ENCODE data around the gene ATP13A5. TPM values are rescaled to one million over a fixed set of nuclear protein-coding genes. Genes with fewer than 3 reads are reported as not detected.

ATP13A5 gene
- total RNA-seq, 1 donor: not detected

- TF ChIP-seq CTCF (IDR thresholded peaks at IDR 0.05; ENCODE audit: insufficient read depth, low read depth, low read length): no peak
- H3K4me3 ChIP-seq (ENCODE audit: low read depth, low read length): no peak overlapping the region
- DNase-seq (ENCODE audit: low read depth): no peak
Measured at GRCh38 chr3:193335031-193335430, 43.5 kb downstream of the ATP13A5 start.

- DNase-seq (ENCODE audit: low read depth): no peak
- H3K4me3 ChIP-seq (ENCODE audit: low read depth, low read length): no peak overlapping the region
- no peak for TF ChIP-seq CTCF (IDR thresholded peaks at IDR 0.05; ENCODE audit: insufficient read depth, low read depth, low read length)
Measured at GRCh38 chr3:193333229-193333628, 45.3 kb downstream of the ATP13A5 start.

GRCh38 chr3:193330555-193331204, 47.9 kb downstream of the ATP13A5 start:
- DNase-seq (ENCODE audit: low read depth): no peak
- TF ChIP-seq CTCF (IDR thresholded peaks at IDR 0.05; ENCODE audit: insufficient read depth, low read depth, low read length): no peak
- no peak overlapping the region for H3K4me3 ChIP-seq (ENCODE audit: low read depth, low read length)

- H3K4me3 ChIP-seq (ENCODE audit: low read depth, low read length): no peak overlapping the region
- DNase-seq (ENCODE audit: low read depth): no peak
- TF ChIP-seq CTCF (IDR thresholded peaks at IDR 0.05; ENCODE audit: insufficient read depth, low read depth, low read length): no peak
Measured at GRCh38 chr3:193317682-193318300, 60.8 kb downstream of the ATP13A5 start.

GRCh38 chr3:193314161-193314560, 64.4 kb downstream of the ATP13A5 start:
- H3K4me3 ChIP-seq (ENCODE audit: low read depth, low read length): no peak overlapping the region
- TF ChIP-seq CTCF (IDR thresholded peaks at IDR 0.05; ENCODE audit: insufficient read depth, low read depth, low read length): no peak
- DNase-seq (ENCODE audit: low read depth): no peak

GRCh38 chr3:193313061-193313958, 65.2 kb downstream of the ATP13A5 start:
- DNase-seq (ENCODE audit: low read depth): no peak
- no peak overlapping the region for H3K4me3 ChIP-seq (ENCODE audit: low read depth, low read length)
- no peak for TF ChIP-seq CTCF (IDR thresholded peaks at IDR 0.05; ENCODE audit: insufficient read depth, low read depth, low read length)
